ENCODE results near the gene NCKAP5. TPM values are rescaled to one million over a fixed set of nuclear protein-coding genes. Genes with fewer than 3 reads are reported as not detected.

The NCKAP5 gene
- total RNA-seq, 1 donor from 2014 or later = 0.87 TPM

DNA sequence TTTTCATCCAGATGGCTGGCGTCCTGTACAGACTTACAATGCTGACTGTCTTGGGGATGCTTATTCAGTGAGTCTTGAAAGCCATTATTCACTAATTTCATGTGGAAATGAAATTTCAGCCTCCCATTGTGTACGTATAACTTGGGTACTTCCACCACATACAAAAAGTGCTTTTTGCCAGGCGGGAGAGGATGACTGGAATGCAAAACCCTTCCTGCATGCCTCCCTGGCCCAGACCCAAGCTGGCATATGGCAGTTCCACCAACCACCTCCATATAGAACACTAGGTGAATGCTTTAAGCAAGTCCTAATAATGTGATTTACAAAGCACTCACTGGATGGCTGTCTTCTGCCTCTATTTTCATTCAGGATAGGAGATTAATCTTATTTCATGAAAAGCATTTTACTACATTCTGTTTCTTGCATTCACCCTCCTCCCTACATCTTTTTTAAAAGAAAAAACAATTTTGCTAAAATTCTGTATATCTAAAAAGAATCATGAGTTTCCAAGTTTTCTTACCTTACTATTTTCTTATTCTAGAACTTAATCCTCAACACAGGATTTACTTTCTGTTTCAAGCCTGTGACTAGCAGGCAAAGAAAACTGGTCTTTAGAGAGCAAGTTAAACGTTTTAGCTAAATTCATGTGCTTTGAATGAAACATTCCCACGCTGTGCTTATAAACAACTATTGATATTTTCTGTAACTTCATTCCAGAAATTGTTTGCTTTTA, 327.6 kb downstream of the NCKAP5 start:
- TF ChIP-seq, protein P1, sequence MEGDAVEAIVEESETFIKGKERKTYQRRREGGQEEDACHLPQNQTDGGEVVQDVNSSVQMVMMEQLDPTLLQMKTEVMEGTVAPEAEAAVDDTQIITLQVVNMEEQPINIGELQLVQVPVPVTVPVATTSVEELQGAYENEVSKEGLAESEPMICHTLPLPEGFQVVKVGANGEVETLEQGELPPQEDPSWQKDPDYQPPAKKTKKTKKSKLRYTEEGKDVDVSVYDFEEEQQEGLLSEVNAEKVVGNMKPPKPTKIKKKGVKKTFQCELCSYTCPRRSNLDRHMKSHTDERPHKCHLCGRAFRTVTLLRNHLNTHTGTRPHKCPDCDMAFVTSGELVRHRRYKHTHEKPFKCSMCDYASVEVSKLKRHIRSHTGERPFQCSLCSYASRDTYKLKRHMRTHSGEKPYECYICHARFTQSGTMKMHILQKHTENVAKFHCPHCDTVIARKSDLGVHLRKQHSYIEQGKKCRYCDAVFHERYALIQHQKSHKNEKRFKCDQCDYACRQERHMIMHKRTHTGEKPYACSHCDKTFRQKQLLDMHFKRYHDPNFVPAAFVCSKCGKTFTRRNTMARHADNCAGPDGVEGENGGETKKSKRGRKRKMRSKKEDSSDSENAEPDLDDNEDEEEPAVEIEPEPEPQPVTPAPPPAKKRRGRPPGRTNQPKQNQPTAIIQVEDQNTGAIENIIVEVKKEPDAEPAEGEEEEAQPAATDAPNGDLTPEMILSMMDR (IDR thresholded peaks at IDR 0.05) = no peak
- Mint-ChIP-seq H3K27ac (ENCODE audit: unreplicated experiment) (peak overlapping the region; percentile 9), H3K4me1 (ENCODE audit: low read depth) (peaks cover 11% of the 10 kb centered on the region), H3K4me3 (ENCODE audit: unreplicated experiment) (no peak overlapping the region), H3K9me3 (ENCODE audit: low read depth) (no peaks in the 10 kb centered on the region), H3K36me3 (ENCODE audit: low read depth) (no peaks in the 10 kb centered on the region), H3K27me3 (ENCODE audit: low read depth) (no peaks in the 10 kb centered on the region)
- no peak for DNase-seq (ENCODE audit: low spot score)

DNA sequence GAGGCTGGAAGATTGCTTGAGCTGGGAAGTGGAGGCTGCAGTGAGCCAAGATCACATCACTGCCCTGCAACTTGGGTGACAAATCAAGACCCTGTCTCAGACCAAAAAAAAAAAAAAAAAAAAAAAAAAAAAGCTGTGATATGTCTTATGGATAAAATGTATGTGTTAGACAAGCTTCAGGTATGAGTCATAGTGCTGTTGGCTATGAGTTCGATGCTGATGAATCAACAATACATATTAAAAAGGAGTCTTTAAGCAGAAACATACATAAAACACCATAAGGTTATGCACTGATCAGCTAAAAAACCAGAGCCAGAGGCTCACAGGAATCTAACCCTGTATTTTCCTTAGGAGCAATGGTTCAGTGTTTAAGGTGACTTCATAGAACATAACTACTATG, 332.3 kb downstream of the NCKAP5 start:
- no peak overlapping the region for H3K27ac Mint-ChIP-seq (ENCODE audit: unreplicated experiment)
- H3K9me3 Mint-ChIP-seq (ENCODE audit: low read depth) = no peaks in the 10 kb centered on the region
- DNase-seq (ENCODE audit: low spot score) = no peak
- no peaks in the 10 kb centered on the region for H3K36me3 Mint-ChIP-seq (ENCODE audit: low read depth)
- peaks cover 1% of the 10 kb centered on the region for H3K27me3 Mint-ChIP-seq (ENCODE audit: low read depth)
- H3K4me1 Mint-ChIP-seq (ENCODE audit: low read depth) = peaks cover 8% of the 10 kb centered on the region
- TF ChIP-seq, protein P1 (IDR thresholded peaks at IDR 0.05) = no peak
- no peak overlapping the region for H3K4me3 Mint-ChIP-seq (ENCODE audit: unreplicated experiment)

GRCh38 chr2:133232556-133232955, 335.7 kb downstream of the NCKAP5 start:
- Mint-ChIP-seq H3K4me3 (ENCODE audit: unreplicated experiment) (no peak overlapping the region), H3K27ac (ENCODE audit: unreplicated experiment) (no peak overlapping the region), H3K27me3 (ENCODE audit: low read depth) (peaks cover 7% of the 10 kb centered on the region), H3K4me1 (ENCODE audit: low read depth) (no peaks in the 10 kb centered on the region), H3K9me3 (ENCODE audit: low read depth) (no peaks in the 10 kb centered on the region), H3K36me3 (ENCODE audit: low read depth) (no peaks in the 10 kb centered on the region)
- DNase-seq (ENCODE audit: low spot score) = no peak
- TF ChIP-seq, protein P1 (IDR thresholded peaks at IDR 0.05) = no peak

GRCh38 chr2:133231264-133231663, 337.0 kb downstream of the NCKAP5 start:
- Mint-ChIP-seq H3K27me3 (ENCODE audit: low read depth) (peaks cover 7% of the 10 kb centered on the region), H3K9me3 (ENCODE audit: low read depth) (no peaks in the 10 kb centered on the region), H3K4me3 (ENCODE audit: unreplicated experiment) (no peak overlapping the region), H3K4me1 (ENCODE audit: low read depth) (no peaks in the 10 kb centered on the region), H3K27ac (ENCODE audit: unreplicated experiment) (no peak overlapping the region), H3K36me3 (ENCODE audit: low read depth) (no peaks in the 10 kb centered on the region)
- no peak for DNase-seq (ENCODE audit: low spot score)
- TF ChIP-seq, protein P1 (IDR thresholded peaks at IDR 0.05) = no peak

DNA sequence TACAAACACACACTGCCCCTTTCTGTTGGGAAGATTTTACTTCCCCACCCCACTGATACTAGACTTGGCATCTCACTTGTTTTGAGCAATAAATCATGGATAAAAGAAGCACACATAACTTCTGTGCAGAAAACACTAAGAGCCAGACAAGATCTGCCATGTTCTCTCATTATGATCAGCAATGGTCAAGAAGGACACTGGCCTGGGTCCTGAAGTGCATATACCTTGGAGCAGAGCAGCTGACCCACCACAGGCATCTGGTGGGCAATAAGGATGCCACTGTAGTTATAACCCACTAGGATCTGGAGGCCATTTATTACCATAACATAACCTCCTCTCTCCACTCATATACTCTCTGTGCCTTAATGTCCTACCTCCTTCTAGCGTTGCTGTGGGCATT, 338.3 kb downstream of the NCKAP5 start:
- Mint-ChIP-seq H3K4me3 (ENCODE audit: unreplicated experiment) (no peak overlapping the region), H3K27me3 (ENCODE audit: low read depth) (peaks cover 7% of the 10 kb centered on the region), H3K27ac (ENCODE audit: unreplicated experiment) (no peak overlapping the region), H3K4me1 (ENCODE audit: low read depth) (no peaks in the 10 kb centered on the region), H3K9me3 (ENCODE audit: low read depth) (no peaks in the 10 kb centered on the region), H3K36me3 (ENCODE audit: low read depth) (no peaks in the 10 kb centered on the region)
- TF ChIP-seq, protein P1 (IDR thresholded peaks at IDR 0.05) = no peak
- DNase-seq (ENCODE audit: low spot score) = no peak

All from chondrocyte (in vitro differentiated cells).